GM21717 (cell line): ENCODE data around the gene KRT84.
"Not testable (repeated sequence)": the region's sequence is repeated elsewhere in the genome, so short reads cannot be mapped to it uniquely, and the experiment has no call there.

ENCODE experiments used
- ATAC-seq: cut with Tn5 transposase; IDR thresholded peaks from one replicate; pipeline ENCODE4 v1.9.1; 2021; ENCODE audit warnings: mild to moderate bottlenecking, moderate library complexity; ENCODE audit not compliant: unreplicated experiment

KRT84 gene

DNA sequence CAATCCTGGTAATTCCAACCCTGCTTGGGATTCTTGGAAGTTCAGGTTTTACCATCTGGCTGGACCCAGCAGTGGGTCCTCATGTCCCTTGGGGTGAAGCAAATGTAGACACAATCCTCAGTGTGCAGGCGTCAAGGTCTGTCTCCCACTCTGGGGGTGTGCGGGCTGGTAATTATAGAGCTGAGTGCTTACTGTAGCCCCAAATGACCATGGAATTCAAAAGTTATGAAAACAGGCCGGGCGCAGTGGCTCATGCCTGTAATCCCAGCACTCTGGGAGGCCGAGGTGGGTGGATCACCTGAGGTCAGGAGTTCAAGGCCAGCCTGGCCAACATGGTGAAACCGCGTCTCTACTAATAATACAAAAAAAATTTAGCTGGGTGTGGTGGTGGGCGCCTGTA is 40.4 kb downstream of the KRT84 start:
- ATAC-seq, result not testable (repeated sequence)

DNA sequence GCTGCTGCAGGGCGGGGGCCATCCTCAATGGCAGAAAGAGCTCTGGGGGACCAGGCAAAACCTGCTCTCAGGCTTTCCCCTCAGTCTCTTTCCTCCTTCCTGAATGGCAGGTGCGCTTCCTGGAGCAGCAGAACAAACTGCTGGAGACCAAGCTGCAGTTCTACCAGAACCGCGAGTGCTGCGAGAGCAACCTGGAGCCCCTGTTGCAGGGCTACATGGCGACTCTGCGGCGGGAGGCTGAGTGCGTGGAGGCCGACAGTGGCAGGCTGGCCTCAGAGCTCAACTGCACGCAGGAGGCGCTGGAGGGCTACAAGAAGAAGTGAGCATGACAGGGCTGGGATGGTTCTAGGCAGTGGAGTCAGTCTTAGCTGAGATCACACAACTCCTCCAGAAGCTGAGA is 41.3 kb downstream of the KRT84 start:
- ATAC-seq, result no peak

DNA sequence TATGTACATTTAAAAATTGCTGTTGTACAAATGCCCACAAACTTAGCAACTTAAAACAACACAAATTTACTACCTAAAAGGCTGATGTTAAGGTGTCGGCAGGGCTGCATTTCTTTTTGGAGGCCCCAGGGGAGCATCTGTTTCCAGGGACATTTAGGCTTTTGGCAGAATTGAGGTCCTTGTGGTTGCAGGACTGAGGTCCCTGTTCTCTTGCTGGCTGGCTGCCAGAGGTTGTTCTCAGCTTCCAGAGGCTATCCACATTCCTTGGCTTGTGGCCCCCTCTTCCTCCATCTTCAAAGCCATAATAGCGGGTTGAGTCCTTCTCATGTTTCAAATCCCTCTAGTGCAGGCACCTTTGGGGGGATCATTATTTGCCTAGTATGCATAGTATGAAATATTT is 41.9 kb downstream of the KRT84 start:
- ATAC-seq, result no peak

DNA sequence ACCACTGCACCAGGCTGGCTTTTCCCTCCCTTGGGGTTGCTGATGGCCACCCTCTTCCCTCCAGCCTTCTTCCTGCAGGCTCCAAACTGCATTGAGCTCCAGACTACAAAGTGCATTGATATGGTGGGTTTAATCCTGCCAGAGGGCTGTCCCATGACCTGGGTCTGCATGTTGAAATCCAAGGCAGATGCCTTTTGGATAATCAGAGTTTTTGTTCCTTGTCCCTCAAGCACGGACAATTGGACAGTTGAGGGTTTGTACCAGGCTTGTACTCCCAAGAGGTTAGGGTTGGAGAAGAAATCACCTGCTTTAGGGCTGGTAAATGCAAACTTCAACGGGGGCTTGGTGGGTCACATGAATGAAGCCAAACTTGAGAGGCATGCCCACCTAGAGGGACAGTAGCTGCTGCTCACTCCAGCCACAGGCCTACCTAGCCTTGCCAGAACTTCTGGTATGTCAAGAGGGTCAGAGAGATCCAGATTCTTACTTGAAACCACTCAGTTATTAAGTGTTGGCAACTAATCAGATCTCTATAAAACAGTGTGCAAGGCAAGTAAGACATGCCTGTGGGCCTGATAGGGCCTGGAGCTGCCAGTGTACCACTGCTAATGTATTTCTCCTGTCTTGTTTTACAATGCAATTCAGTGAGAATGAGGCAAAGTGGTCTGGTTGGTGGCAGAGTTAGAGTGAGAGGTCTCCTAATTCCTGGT is 42.5 kb downstream of the KRT84 start:
- no peak for ATAC-seq

DNA sequence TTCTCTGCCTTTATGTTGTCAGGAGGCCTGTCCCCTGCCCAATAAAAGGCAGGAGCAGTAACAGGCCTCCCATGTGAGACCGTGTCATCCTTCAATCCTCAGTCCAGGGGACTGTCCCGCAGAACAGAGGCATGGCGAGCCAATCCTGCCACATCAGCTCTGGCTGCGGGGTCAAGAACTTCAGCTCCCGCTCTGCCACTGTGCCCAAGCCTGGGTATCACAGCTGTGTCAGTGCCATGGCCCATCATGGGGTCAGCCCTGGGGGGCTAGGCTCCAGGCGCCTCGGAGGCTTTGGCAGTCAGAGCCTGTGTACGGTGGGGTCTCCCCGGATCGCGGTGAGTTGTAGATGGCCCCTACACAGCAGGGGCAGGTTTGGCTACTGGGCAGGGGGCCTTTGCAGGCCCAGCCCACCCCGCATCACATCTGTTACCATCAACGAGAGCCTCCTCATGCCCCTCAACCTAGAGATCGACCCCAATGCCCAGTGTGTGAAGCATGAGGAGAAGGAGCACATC is 44.3 kb downstream of the KRT84 start:
- ATAC-seq, result no peak

DNA sequence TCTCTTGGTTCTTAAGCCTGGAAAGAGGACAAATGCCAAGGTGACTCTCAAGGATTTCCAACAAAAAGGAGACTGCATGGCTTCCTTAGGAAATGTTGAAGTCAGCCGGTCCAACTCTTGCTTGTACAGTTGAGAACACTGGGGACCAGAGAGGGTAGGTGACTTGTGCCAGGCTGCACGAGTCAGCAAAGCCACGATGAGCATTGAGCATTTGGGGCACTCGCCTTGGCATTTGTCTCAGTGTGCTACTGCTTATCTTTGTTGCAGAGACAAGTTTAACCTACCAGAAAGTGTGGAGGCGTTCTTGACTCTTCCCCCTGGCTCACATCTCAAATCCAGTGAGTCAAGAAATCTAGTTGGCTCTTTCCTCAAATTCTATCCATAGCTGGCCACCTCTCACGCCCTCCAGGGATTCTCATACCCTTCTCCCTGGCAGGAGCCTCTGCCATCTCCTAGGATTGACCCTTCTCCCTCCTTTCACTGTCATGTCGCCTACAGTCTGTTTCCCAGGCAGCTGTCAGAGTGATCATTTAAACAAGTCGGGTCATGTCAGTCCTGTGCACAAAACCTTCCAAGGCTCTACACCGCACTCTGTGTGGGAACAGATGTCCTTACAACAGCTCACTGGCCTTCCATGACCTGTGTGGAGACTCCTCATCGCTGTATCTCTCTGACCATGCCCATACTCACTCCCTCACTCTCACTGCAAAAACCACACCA is 47.1 kb downstream of the KRT84 start:
- no peak for ATAC-seq

DNA sequence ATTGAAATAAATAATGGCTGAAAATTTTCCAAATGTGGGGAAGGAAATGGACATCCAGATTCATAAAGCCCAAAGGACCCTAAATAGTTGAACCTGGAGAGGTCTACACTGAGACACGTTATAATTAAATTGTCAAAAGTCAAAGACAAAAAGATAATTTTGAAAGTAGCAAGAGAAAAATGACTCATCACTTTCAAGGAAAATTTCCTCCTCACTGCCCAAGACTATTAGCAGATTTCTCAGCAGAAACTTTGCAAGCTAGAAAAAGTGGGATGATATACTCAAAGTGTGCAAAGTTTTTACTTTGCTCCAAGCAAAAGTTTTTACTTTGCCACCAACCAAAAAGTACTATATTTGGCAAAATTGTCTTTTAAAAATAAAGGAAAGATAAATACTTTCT is 48.4 kb downstream of the KRT84 start:
- no peak for ATAC-seq

DNA sequence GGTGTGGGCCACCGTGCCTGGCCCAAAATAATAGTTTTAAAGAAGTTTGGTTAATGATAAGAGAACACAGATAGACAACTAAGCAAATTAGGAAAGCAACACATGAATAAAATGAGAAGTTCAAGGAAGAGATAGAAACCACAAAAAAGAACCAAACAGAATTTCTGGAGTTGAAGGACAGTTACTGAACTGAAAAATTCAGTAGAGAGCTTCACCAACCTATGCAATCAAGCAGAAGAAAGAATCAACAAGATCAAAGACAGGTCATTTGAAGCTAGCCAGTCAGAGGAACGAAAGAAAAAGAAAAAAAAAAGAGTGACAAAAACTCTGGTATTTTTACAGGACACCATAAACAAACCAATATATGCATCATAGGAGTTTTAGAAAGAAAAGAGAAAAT is 48.8 kb downstream of the KRT84 start:
- no peak for ATAC-seq

DNA sequence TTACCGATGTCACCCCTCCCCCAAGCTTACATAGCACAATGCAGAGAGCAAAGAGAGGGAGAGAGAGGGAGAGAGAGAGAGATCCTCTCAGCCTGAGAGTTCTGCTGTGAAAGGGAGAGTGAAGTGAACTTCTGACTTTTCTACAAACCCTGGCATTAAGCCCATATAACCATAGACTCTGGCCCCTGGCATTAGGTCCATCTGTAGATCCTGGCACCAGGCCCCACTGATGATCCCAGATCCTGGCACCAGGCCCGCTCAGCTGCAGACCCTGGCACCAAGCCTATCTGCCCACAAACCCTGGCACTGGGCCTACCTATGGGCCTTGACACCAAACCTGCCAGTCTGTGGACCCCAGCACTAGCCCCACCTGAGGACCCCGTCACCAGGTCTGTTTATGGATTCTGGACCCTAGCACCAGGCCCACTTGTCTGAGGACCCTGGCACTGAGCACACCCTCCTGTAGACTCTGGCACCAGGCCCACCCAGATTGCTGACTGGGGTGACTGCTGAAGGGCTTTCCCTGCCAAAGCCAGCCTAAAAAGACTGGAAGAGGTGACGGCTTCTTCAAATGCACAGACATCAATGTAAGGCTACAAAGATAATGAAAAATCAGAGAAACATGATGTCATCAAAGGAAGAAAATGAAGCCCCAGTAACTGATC is 49.7 kb downstream of the KRT84 start:
- no peak for ATAC-seq

DNA sequence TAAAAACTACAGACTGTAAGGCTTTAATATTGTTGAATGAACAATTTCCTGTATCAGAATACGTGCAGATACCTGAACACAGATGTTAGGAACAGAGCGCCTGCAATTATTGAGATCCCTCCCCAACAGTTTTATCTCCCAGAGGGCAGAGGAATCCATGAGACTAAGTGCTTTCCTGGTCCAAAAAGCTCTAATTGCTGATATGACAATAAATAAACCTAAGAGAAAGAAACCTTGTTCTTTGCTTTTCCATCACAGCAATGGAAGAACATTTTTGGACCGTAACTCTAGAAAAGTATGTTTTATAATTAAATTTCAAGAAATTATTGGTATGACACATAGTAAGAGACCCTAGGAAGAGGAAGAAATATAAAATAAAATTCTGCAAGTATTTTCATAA is 51.3 kb downstream of the KRT84 start:
- ATAC-seq, result no peak

DNA sequence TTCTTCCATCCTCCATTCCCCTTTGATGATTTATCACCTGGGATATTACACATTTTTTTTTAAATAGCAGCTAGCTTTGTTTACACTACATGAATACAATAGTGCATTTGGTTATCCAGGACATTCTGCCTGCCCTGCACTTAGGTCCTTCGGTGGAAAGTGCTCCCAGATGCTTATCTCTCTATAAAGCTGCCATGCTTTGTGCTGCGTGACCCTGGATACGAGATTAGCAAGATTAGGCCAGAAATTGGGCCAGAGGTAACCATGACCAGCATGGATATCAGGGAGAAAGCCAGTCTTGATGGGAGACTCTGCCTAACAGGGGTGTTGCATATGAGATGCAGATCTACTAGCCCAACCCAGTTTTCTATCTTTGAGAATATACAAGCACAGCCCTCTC is 52.1 kb downstream of the KRT84 start:
- no peak for ATAC-seq

DNA sequence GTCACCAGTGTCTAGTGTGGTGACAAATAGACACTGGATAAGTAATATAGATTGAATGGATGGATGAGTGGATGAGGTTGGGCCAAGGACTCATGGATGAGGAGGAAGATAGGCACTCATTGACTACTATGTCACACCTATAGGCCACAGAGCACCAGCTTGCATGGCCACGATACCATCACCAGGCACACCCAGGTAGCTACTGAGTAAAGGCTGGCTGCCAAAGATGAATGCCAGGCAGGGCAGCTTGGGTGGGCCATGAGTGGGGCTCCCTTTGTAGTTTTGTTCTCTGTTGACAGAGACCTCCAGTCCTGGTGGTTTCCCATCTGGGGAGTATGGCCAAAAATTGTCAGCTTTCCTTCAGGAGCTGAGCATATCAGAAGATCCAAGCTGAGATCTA is 53.1 kb downstream of the KRT84 start:
- ATAC-seq, result no peak

DNA sequence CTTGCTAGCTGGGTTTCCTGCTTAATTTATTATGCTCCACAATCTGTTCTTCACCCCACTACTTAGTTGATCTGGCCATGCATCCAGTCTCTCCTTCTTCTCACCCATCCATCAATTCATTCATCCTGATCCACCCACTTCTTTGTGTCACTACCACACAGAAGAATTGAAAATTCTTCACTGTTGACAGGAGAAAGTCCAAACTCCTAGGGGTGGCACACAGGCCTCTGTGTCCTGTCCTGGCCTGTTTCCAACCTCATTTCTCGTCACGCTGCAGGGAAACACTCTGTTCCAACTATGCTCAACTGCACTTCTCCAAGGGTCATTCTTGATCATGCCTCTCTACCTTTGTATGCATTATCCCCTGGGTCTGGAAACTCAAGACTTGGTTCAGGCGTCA is 53.6 kb downstream of the KRT84 start:
- no peak for ATAC-seq

DNA sequence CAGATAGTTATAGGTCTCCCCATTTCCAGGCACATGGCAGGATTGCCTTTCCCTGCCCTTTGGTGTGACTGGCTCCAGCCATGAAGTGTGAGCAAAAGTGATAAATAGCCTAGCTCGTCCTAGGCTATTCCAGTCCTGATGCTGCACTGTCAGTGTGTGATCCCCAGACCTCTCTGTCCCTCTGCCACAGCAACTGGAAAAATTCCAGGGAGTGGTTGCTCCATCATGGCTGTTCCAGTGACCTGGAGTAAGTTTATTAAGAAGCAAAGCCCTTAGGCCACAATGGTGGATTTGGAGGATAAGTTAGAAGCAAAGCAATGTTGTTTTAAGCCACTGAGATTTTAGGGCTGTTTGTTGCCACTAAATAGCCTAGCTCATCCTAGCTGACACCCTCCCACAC is 54.4 kb downstream of the KRT84 start:
- no peak for ATAC-seq

DNA sequence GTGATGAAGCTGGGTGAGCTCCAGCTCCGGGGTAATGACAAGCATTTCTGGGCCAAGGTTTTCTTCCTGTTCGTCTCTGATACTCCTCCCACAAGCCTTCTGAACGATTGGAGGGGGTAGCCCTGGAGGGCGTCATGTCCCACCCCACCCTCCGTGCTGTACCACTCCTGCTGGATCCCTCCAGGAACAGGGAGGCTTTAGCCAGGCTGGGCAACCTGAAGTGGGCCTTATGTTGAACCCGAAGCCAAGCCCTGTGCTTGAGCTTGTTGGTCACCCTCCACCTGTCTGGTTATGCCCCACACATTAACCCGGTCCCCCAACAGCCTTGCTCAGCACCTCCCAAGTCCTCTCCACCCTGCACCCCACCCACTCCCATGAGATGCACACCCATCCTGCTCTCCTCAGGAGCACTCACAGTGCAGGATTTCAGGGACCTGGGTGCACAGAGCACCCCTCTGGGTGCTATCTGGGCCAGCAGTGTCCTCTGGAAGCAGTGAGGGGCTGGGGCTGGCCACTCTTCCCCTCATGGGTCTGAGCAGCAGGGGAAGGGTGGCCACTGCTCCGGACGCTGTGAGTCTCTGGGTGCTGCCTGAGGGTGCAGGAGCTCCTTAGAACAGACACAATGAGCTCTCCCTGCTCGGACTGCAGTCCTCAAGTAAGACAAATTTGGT is 57.5 kb downstream of the KRT84 start:
- no peak for ATAC-seq
